Sigmoid colon (tissue), 4 donors: ENCODE measurements around the gene RNF10.

Experiments used
- EP300 ChIP-seq, 4 donors: sonication (generic); formaldehyde crosslinking; IDR thresholded peaks; one replicate each; pipeline ENCODE4 v1.6.1; 2017; ENCODE audit warnings: antibody characterized with exemption in 4 of 4
- POLR2A ChIP-seq, 2 donors: fragments of 450-650 bp; IDR thresholded peaks; one replicate each; pipeline ENCODE4 v1.6.1; 2016; ENCODE audit warnings: antibody characterized with exemption in 2 of 2, mild to moderate bottlenecking in 2 of 2, moderate library complexity in 2 of 2
- POLR2AphosphoS5 ChIP-seq, 4 donors: sonication (generic); formaldehyde crosslinking; IDR thresholded peaks; one replicate each; pipeline ENCODE4 v1.6.1; 2017; ENCODE audit warnings: antibody characterized with exemption in 4 of 4
- TF ChIP-seq, protein P1 (sequence below), 4 experiments: fragments of 450-650 bp in 3 of 4; fragments of 200-600 bp in 1 of 4; IDR thresholded peaks; one replicate each; pipeline ENCODE4 v1.5.1; 2016 to 2019; ENCODE audit warnings: antibody characterized with exemption in 4 of 4, mild to moderate bottlenecking in 3 of 4, moderate library complexity in 2 of 4

DNA sequence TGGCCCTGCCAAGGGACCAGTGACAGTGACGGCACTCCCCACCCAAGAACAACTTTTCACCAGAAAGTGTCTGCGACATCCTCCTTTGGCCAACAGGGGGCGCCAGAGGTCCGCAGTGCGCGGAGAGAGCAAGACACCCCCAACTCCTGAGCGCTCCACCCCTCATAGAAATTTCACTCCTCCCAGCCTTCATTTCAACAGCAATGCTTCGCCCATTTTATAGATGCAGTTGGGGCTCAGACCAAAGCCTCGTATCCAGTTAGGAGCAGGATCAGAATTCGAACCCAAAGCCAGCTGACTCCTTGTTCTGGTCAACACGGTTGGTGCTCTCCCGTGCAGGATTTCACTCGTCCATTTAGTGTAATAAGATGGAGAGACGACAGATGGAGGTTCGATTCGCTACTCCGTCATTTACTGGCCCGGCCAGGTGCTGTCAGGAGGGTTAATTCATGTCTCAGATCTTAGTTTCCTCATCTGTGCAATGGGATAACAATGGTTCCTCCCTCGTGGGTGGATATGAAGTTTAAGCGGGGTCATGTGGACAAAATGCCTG lies 49.4 kb downstream of the RNF10 start:
- TF ChIP-seq, protein P1, sequence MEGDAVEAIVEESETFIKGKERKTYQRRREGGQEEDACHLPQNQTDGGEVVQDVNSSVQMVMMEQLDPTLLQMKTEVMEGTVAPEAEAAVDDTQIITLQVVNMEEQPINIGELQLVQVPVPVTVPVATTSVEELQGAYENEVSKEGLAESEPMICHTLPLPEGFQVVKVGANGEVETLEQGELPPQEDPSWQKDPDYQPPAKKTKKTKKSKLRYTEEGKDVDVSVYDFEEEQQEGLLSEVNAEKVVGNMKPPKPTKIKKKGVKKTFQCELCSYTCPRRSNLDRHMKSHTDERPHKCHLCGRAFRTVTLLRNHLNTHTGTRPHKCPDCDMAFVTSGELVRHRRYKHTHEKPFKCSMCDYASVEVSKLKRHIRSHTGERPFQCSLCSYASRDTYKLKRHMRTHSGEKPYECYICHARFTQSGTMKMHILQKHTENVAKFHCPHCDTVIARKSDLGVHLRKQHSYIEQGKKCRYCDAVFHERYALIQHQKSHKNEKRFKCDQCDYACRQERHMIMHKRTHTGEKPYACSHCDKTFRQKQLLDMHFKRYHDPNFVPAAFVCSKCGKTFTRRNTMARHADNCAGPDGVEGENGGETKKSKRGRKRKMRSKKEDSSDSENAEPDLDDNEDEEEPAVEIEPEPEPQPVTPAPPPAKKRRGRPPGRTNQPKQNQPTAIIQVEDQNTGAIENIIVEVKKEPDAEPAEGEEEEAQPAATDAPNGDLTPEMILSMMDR (IDR thresholded peaks at IDR 0.05): peak; percentile 87 to 92 (median 88)
- TF ChIP-seq POLR2A (IDR thresholded peaks at IDR 0.05): no peak
- no peak for TF ChIP-seq EP300 (IDR thresholded peaks at IDR 0.05)
- no peak for TF ChIP-seq POLR2AphosphoS5 (IDR thresholded peaks at IDR 0.05)
